Hepatocyte (in vitro differentiated cells): Measurements from ENCODE around the gene COPS3. TPM values are rescaled to one million over a fixed set of nuclear protein-coding genes. Genes with fewer than 3 reads are reported as not detected.

Experiments used
- DNase-seq: peaks from one replicate; pipeline ENCODE4 v3.0.0-alpha.2; 2016; ENCODE audit warnings: low spot score
- H2AFZ ChIP-seq: fragments of 200-600 bp; sonication (generic); 2 replicates; pipeline ENCODE4 v1.6.0; 2016; ENCODE audit warnings: antibody characterized with exemption, mild to moderate bottlenecking
- H3K27ac ChIP-seq: fragments of 200-600 bp; sonication (generic); 2 replicates; pipeline ENCODE4 v1.5.1; 2016; ENCODE audit warnings: mild to moderate bottlenecking
- H3K27me3 ChIP-seq: fragments of 200-600 bp; sonication (generic); 2 replicates; pipeline ENCODE4 v1.6.1; 2016
- H3K36me3 ChIP-seq: fragments of 200-600 bp; sonication (generic); replicated peaks from 2 replicates; pipeline ENCODE4 v1.5.1; 2016; ENCODE audit warnings: low read depth; ENCODE audit not compliant: insufficient read depth
- H3K4me1 ChIP-seq: fragments of 200-600 bp; sonication (generic); 2 replicates; pipeline ENCODE4 v1.5.1; 2016; ENCODE audit warnings: mild to moderate bottlenecking, moderate library complexity; ENCODE audit not compliant: insufficient read depth
- H3K4me2 ChIP-seq: fragments of 200-600 bp; sonication (generic); 2 replicates; pipeline ENCODE4 v1.6.0; 2016
- H3K4me3 ChIP-seq: fragments of 200-600 bp; sonication (generic); 2 replicates; pipeline ENCODE4 v1.5.1; 2016; ENCODE audit warnings: mild to moderate bottlenecking
- H3K79me2 ChIP-seq: fragments of 200-600 bp; sonication (generic); 2 replicates; pipeline ENCODE4 v1.6.0; 2017; ENCODE audit warnings: mild to moderate bottlenecking
- H3K9me2 ChIP-seq: fragments of 200-600 bp; sonication (generic); replicated peaks from 2 replicates; pipeline ENCODE4 v1.6.0; 2017; ENCODE audit warnings: mild to moderate bottlenecking; ENCODE audit not compliant: insufficient read depth
- H3K9me3 ChIP-seq: fragments of 200-600 bp; sonication (generic); 2 replicates; pipeline ENCODE4 v1.5.1; 2016; ENCODE audit warnings: low read depth, mild to moderate bottlenecking
- H4K20me1 ChIP-seq: fragments of 200-600 bp; sonication (generic); 2 replicates; pipeline ENCODE4 v1.6.0; 2016; ENCODE audit warnings: mild to moderate bottlenecking; ENCODE audit not compliant: insufficient read depth, poor library complexity, severe bottlenecking
- EZH2 ChIP-seq: fragments of 200-600 bp; sonication (generic); IDR thresholded peaks from 2 replicates; pipeline ENCODE4 v1.6.1; 2016; ENCODE audit warnings: antibody characterized with exemption, mild to moderate bottlenecking, borderline replicate concordance
- EZH2phosphoT487 ChIP-seq: fragments of 200-600 bp; sonication (generic); IDR thresholded peaks from one replicate; pipeline ENCODE4 v1.6.1; 2018; ENCODE audit warnings: antibody characterized with exemption, mild to moderate bottlenecking, low read depth, moderate library complexity; ENCODE audit not compliant: unreplicated experiment, severe bottlenecking
- WGBS: methylation state at CpG from one replicate; pipeline ENCODE4 v1.1.6; 2016; ENCODE audit warnings: low lambda C conversion rate; ENCODE audit errors: missing lambda C conversion rate; 5-methylcytosine and 5-hydroxymethylcytosine counted together
- polyA plus RNA-seq: library from polyadenylated mRNA; unstranded; fragments of >200 nt; fragmentation: Nextera tagmentation; extraction: Ambion mirVana; gene quantifications from 2 replicates; pipeline ENCODE4 v1.2.1, GENCODE V29; 2016
- total RNA-seq: library from RNA; depleted of rRNA; stranded (reverse); fragments of >200 nt; gene quantifications from 2 replicates; pipeline ENCODE4 v1.2.3, GENCODE V29; 2014
- TF ChIP-seq, protein P1 (sequence below): fragments of 200-600 bp; sonication (generic); IDR thresholded peaks from 2 replicates; pipeline ENCODE4 v1.5.1; 2016; ENCODE audit warnings: antibody characterized with exemption, mild to moderate bottlenecking; ENCODE audit not compliant: poor library complexity

Gene COPS3
- total and polyA plus RNA-seq, 2 experiments from 2014 or later: 56.4 to 69.5 TPM

DNA sequence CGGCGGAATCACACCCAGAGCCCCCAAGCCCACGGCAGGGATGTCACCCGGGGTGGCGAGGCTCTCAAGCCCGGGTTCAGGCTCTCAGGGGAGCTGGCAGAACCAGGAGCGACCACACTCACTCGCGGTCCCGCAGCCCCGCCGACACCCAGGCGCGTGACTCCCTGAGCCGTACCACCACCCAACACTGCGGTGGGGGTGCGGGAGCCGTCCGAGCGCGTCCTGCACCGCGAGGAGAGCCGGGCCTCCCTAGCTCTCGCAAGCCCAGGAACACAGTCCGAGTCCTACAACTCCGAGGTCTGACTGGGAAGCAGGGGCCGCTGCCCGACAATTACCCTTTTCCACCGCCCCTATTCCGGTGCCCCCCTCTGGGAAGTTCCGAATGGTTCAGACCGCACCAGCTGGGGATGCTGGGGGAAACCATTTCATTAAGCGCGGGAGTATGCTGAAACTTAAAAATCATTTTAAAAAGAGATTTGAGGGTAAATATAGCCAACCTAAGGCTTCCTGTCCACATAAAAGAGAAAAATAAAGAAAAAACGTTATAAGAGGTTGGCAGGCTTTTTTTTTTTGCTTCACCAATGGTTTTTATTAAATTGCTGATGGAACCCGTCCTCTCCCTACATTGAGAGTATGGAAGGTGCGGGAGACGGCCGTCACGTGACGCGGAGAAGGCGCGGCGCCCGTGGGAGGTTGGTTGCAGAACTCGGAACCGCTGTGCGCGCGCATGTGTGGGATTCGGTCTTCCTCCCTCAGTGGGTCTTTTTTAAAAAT, 43.8 kb downstream of the COPS3 start, which contains the start of gene FLCN:
Gene FLCN (minus strand): TSS at position 143 of the 774 bp plus-strand sequence. CDS start 9,031 bp downstream, outside the sequence.
- H3K4me2 ChIP-seq: peak within 1 kb of the TSS; percentile 77
- 1% methylated on average over 53 of the region's 53 CpGs for WGBS
- H3K79me2 ChIP-seq: peaks cover 47% of the 10 kb centered on the region
- no peaks in the 10 kb centered on the region for H3K27me3 ChIP-seq
- H3K36me3 ChIP-seq: no peaks in the 10 kb centered on the region
- H4K20me1 ChIP-seq: peaks cover 43% of the 10 kb centered on the region
- H3K27ac ChIP-seq: peak within 1 kb of the TSS; percentile 98
- H3K4me3 ChIP-seq: peak within 1 kb of the TSS; percentile 73
- peak within 1 kb of the TSS; percentile 81 for H2AFZ ChIP-seq
- peaks cover 34% of the 10 kb centered on the region for H3K4me1 ChIP-seq
- TF ChIP-seq, protein P1, sequence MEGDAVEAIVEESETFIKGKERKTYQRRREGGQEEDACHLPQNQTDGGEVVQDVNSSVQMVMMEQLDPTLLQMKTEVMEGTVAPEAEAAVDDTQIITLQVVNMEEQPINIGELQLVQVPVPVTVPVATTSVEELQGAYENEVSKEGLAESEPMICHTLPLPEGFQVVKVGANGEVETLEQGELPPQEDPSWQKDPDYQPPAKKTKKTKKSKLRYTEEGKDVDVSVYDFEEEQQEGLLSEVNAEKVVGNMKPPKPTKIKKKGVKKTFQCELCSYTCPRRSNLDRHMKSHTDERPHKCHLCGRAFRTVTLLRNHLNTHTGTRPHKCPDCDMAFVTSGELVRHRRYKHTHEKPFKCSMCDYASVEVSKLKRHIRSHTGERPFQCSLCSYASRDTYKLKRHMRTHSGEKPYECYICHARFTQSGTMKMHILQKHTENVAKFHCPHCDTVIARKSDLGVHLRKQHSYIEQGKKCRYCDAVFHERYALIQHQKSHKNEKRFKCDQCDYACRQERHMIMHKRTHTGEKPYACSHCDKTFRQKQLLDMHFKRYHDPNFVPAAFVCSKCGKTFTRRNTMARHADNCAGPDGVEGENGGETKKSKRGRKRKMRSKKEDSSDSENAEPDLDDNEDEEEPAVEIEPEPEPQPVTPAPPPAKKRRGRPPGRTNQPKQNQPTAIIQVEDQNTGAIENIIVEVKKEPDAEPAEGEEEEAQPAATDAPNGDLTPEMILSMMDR: no peak
- no peak for TF ChIP-seq EZH2phosphoT487
- TF ChIP-seq EZH2: no peak
- no peaks in the 10 kb centered on the region for H3K9me3 ChIP-seq
- H3K9me2 ChIP-seq: no peaks in the 10 kb centered on the region
- peak; percentile 93 for DNase-seq

DNA sequence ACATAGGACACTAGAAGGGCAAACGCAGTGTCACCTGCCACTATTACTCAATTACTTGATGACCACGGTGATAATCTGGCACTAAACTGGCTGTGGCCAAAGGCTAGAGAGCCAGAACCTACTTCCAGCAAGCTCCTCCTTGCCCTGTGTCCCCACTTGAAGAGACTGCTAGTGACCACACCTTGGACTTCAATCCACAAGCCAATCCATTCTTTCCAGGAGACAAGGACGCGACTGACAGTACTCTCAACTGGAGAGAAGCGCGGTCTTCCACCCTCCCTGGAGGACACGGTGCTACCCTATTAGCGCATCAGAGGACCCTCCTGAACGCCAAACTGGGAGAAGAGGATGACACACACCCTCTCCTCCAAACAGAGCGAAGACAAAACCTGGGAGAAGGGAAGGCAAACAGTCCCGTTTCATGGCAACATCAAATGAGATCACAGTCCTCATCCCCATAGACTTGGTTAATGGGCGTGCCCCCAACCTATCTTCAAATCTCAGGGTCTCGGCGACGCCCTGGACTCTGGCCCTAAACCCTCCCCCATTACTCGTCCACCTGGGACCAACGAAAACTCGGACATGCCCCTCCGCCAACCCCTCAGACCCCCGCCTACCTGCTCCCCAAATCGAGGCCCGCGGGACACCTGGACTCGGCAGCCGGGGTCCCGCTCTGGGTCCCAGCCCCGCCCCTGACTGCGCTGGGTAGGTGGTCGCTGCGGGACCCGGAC, 44.6 kb downstream of the COPS3 start:
- peaks cover 50% of the 10 kb centered on the region for H4K20me1 ChIP-seq
- H3K9me3 ChIP-seq: no peaks in the 10 kb centered on the region
- H3K9me2 ChIP-seq: no peaks in the 10 kb centered on the region
- peak overlapping the region; percentile 73 for H3K4me3 ChIP-seq
- H3K4me1 ChIP-seq: peaks cover 36% of the 10 kb centered on the region
- H3K79me2 ChIP-seq: peaks cover 55% of the 10 kb centered on the region
- no peaks in the 10 kb centered on the region for H3K27me3 ChIP-seq
- peak overlapping the region; percentile 98 for H3K27ac ChIP-seq
- H3K4me2 ChIP-seq: peak overlapping the region; percentile 77
- TF ChIP-seq EZH2 (no peak), EZH2phosphoT487 (no peak)
- TF ChIP-seq, protein P1: no peak
- H2AFZ ChIP-seq: peak overlapping the region; percentile 81
- DNase-seq: peak; percentile 52
- WGBS: 2% methylated on average over 24 of the region's 31 CpGs
- H3K36me3 ChIP-seq: no peaks in the 10 kb centered on the region

DNA sequence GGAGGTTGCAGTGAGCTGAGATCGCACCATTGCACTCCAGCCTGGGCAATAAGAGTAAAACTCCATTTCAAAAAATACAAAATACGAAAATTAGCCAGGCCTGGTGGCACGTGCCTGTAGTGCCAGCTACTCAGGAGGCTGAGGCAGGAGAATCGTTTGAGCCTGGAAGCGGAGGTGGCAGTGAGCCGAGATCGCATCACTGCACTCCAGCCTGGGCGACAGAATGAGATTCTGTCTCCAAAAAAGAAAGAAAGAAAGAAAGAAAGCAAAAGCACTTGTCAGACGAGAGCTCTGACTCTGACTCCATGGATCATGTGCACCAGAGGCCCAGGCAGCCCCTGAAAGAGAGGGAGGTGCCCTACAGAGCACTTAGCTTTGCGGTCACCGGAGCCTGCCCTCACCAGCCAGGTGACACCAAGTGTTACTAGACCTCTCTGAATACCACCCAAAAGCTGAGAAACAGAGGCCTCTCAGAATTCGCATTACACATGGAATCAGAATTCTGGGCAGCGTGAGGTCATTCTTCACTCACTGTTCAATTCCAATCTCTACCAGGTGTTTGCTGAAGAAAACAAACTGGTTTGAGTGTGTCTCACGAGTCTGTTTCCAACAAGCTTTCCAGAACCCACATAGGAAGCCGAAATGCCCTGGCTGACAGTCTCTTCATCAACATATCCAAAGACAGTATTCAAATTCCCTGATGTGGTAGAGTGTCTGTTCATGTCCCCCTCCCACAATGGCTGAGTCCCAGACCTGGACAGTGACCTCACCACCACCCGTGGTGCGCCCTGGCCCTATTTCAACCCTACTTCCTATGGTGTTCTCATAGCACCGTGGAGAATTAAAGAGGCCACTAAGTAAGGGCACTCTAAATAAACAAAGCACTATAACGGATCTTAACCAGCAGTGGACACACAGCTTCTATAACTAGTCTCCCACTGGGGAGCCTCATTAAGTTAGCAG, 45.6 kb downstream of the COPS3 start:
- peaks cover 52% of the 10 kb centered on the region for H4K20me1 ChIP-seq
- H3K79me2 ChIP-seq: peaks cover 62% of the 10 kb centered on the region
- peak overlapping the region; percentile 98 for H3K27ac ChIP-seq
- H2AFZ ChIP-seq: no peak overlapping the region
- H3K9me2 ChIP-seq: no peaks in the 10 kb centered on the region
- no peaks in the 10 kb centered on the region for H3K36me3 ChIP-seq
- peak; percentile 60 for DNase-seq
- WGBS: 69% methylated on average over 19 of the region's 19 CpGs
- peaks cover 36% of the 10 kb centered on the region for H3K4me1 ChIP-seq
- peak overlapping the region; percentile 73 for H3K4me3 ChIP-seq
- H3K4me2 ChIP-seq: peak overlapping the region; percentile 77
- no peaks in the 10 kb centered on the region for H3K9me3 ChIP-seq
- H3K27me3 ChIP-seq: no peaks in the 10 kb centered on the region
- TF ChIP-seq EZH2: no peak
- TF ChIP-seq EZH2phosphoT487: no peak
- TF ChIP-seq, protein P1: no peak
